Neuronal stem cell (in vitro differentiated cells): ENCODE data around the gene IQGAP3.

Source experiments
- DNase-seq: peaks from one replicate; pipeline ENCODE4 v3.0.0-alpha.2; 2013; ENCODE audit warnings: low spot score
- H2AFZ ChIP-seq: one replicate; pipeline ENCODE4 v1.6.1; 2013; ENCODE audit warnings: mild to moderate bottlenecking, low read length, inconsistent platforms
- H2AK5ac ChIP-seq: 2 replicates; pipeline ENCODE4 v1.6.1; 2013; ENCODE audit warnings: low read depth, mild to moderate bottlenecking, inconsistent platforms, low read length, moderate library complexity, mixed read lengths
- H2BK120ac ChIP-seq: 2 replicates; pipeline ENCODE4 v1.6.1; 2013; ENCODE audit warnings: low read depth, mild to moderate bottlenecking, inconsistent platforms, low read length, moderate library complexity, mixed read lengths
- H2BK12ac ChIP-seq: one replicate; pipeline ENCODE4 v1.6.1; 2013; ENCODE audit warnings: low read length, inconsistent platforms
- H2BK15ac ChIP-seq: 2 replicates; pipeline ENCODE4 v1.6.1; 2013; ENCODE audit warnings: mild to moderate bottlenecking, low read length, inconsistent platforms, mixed read lengths
- H2BK5ac ChIP-seq: one replicate; pipeline ENCODE4 v1.6.1; 2013; ENCODE audit warnings: inconsistent platforms, mild to moderate bottlenecking, low read length, moderate library complexity
- H3K14ac ChIP-seq: one replicate; pipeline ENCODE4 v1.6.1; 2013; ENCODE audit warnings: low read length, inconsistent platforms
- H3K18ac ChIP-seq: 2 replicates; pipeline ENCODE4 v1.6.1; 2013; ENCODE audit warnings: low read length, inconsistent platforms
- H3K23ac ChIP-seq: 2 replicates; pipeline ENCODE4 v1.6.1; 2013; ENCODE audit warnings: low read depth, mild to moderate bottlenecking, mixed read lengths, low read length, inconsistent platforms; ENCODE audit not compliant: poor library complexity
- H3K27ac ChIP-seq: replicated peaks from 3 replicates; pipeline ENCODE4 v1.5.1; 2013; ENCODE audit warnings: low read length, inconsistent platforms
- H3K27me3 ChIP-seq, 3 experiments: 2 replicates each; pipeline ENCODE4 v1.6.1; 2013; ENCODE audit warnings: low read length in 3 of 3, mild to moderate bottlenecking in 2 of 3, inconsistent platforms in 1 of 3, low read depth in 1 of 3, mixed read lengths in 1 of 3, moderate library complexity in 1 of 3; ENCODE audit not compliant: control insufficient read depth in 3 of 3, insufficient read depth in 3 of 3
- H3K36me3 ChIP-seq, 2 donors: replicated peaks in 1 of 2; 2 replicates each; pipeline ENCODE4 v1.6.1; 2013; ENCODE audit warnings: low read length in 2 of 2; ENCODE audit not compliant: control insufficient read depth in 2 of 2, insufficient read depth in 2 of 2
- H3K4ac ChIP-seq: 2 replicates; pipeline ENCODE4 v1.6.1; 2013; ENCODE audit warnings: inconsistent platforms, mild to moderate bottlenecking, low read length, moderate library complexity
- H3K4me1 ChIP-seq, 2 donors: 1 replicate in 1 of 2; 2 replicates in 1 of 2; pipeline ENCODE4 v1.6.1; 2013; ENCODE audit warnings: low read length in 2 of 2, low read depth in 1 of 2; ENCODE audit not compliant: control insufficient read depth in 2 of 2, insufficient read depth in 1 of 2
- H3K4me2 ChIP-seq: one replicate; pipeline ENCODE4 v1.6.1; 2013; ENCODE audit warnings: mild to moderate bottlenecking, low read length, inconsistent platforms; ENCODE audit not compliant: insufficient read depth, poor library complexity, severe bottlenecking
- H3K4me3 ChIP-seq, 2 donors: 2 replicates each; pipeline ENCODE4 v1.5.1; 2013; ENCODE audit warnings: low read length in 2 of 2, mild to moderate bottlenecking in 2 of 2, inconsistent platforms in 1 of 2, moderate library complexity in 1 of 2
- H3K79me1 ChIP-seq: one replicate; pipeline ENCODE4 v1.6.1; 2013; ENCODE audit warnings: low read depth, mild to moderate bottlenecking, inconsistent platforms, low read length, moderate library complexity
- H3K9ac ChIP-seq: one replicate; pipeline ENCODE4 v1.6.1; 2013; ENCODE audit warnings: mild to moderate bottlenecking, low read depth, low read length, inconsistent platforms; ENCODE audit not compliant: poor library complexity
- H3K9me3 ChIP-seq, 2 donors: replicated peaks in 1 of 2; 2 replicates each; pipeline versions ENCODE3 to v1.6.1; 2013; ENCODE audit warnings: low read length in 2 of 2, mild to moderate bottlenecking in 2 of 2, inconsistent platforms in 1 of 2, low read depth in 1 of 2, mixed read lengths in 1 of 2, moderate library complexity in 1 of 2; ENCODE audit not compliant: control insufficient read depth in 2 of 2, insufficient read depth in 1 of 2
- H4K8ac ChIP-seq: one replicate; pipeline ENCODE4 v1.6.1; 2013; ENCODE audit warnings: low read depth, mild to moderate bottlenecking, inconsistent platforms, low read length, moderate library complexity
- H4K91ac ChIP-seq: one replicate; pipeline ENCODE4 v1.6.1; 2013; ENCODE audit warnings: low read length, low read depth, mild to moderate bottlenecking, inconsistent platforms; ENCODE audit not compliant: poor library complexity
- WGBS, 2 donors: extraction: QIAGEN DNeasy Blood & Tissue Kit; methylation state at CpG; one replicate each; pipeline ENCODE4 v1.1.7; 2013; ENCODE audit warnings: missing lambda C conversion rate in 2 of 2, mixed read lengths in 1 of 2; ENCODE audit not compliant: insufficient read length in 2 of 2, insufficient replicate concordance in 1 of 2; ENCODE audit errors: extremely low coverage in 2 of 2; 5-methylcytosine and 5-hydroxymethylcytosine counted together

Gene IQGAP3

DNA sequence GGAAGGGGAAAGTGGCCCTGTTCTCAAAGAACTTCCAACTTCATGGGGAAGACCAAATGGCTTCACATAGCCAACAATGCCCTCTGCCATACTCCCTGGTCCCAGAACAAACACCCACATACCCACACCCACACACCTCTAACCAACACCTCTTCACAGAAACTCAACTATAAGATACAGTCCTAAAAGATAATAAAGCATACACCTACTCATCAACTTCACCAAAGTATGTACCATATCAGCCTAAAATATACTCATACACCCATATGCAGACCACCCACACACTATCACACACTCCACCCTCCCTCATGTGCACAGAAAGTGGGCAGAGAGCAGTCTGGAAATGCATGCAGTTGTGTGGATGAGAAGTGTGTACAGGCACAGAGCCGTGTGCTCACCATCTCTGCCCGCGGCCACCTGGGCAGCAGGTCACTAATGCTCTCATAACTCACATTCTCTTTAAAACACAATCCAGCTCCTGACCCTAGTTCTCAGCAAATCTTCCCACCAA is 27.7 kb downstream of the IQGAP3 start:
- Histone ChIP-seq H3K4me1 (no peaks in the 10 kb centered on the region), H3K23ac (no peak overlapping the region), H2BK5ac (no peak overlapping the region), H2BK12ac (no peak overlapping the region), H3K14ac (no peak overlapping the region), H3K36me3 (peaks cover 47 to 98% of the 10 kb centered on the region in 2 donors), H3K18ac (no peak overlapping the region), H2AFZ (no peak overlapping the region), H2BK120ac (no peak overlapping the region), H4K91ac (no peak overlapping the region), H2AK5ac (no peak overlapping the region), H3K9ac (no peak overlapping the region), H3K79me1 (no peaks in the 10 kb centered on the region), H3K27ac (no peak overlapping the region), H4K8ac (no peak overlapping the region), H3K27me3 (no peaks in the 10 kb centered on the region), H3K9me3 (no peaks in the 10 kb centered on the region), H2BK15ac (no peak overlapping the region), H3K4me2 (no peak overlapping the region), H3K4ac (no peak overlapping the region), H3K4me3 (no peak overlapping the region)
- no peak for DNase-seq
- WGBS, 2 donors: no CpG with 5 or more reads among the region's 3 CpGs

DNA sequence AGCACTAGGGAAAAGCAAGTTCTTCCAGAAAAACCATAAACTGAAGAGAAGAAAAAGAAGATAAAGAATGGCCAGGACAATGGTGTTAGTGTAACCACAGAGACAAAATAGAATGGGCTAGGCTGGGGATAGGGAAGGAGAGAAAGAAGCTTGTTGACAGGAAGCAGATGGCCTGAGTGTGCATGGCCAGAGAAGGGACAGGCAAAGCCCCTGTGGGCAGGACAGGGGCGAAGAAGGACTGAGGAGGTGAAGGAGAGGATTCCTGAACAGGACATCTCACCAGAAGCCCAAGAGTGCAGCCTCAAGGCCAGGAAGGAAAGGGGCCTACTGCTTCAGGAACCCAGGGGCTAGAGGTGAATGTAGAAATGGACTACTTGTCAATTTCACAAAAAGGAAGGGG is 29.3 kb downstream of the IQGAP3 start:
- no peak overlapping the region for H3K14ac ChIP-seq
- H3K27me3 ChIP-seq: no peaks in the 10 kb centered on the region
- H3K4me2 ChIP-seq: no peak overlapping the region
- no peak for DNase-seq
- no peak overlapping the region for H4K91ac ChIP-seq
- no peak overlapping the region for H2AFZ ChIP-seq
- no peak overlapping the region for H4K8ac ChIP-seq
- H3K27ac ChIP-seq: no peak overlapping the region
- no peaks in the 10 kb centered on the region for H3K4me1 ChIP-seq
- H3K36me3 ChIP-seq: peaks cover 52 to 99% of the 10 kb centered on the region in 2 donors
- H3K4ac ChIP-seq: no peak overlapping the region
- H3K9me3 ChIP-seq: no peaks in the 10 kb centered on the region
- WGBS, 2 donors: no CpG with 5 or more reads among the region's 1 CpG
- no peak overlapping the region for H2BK5ac ChIP-seq
- H3K23ac ChIP-seq: no peak overlapping the region
- no peak overlapping the region for H2BK120ac ChIP-seq
- H2BK12ac ChIP-seq: no peak overlapping the region
- H3K79me1 ChIP-seq: no peaks in the 10 kb centered on the region
- no peak overlapping the region for H3K18ac ChIP-seq
- H3K9ac ChIP-seq: no peak overlapping the region
- no peak overlapping the region for H2AK5ac ChIP-seq
- peak overlapping the region in 1 of 2 donors; percentile 4 for H3K4me3 ChIP-seq
- no peak overlapping the region for H2BK15ac ChIP-seq

DNA sequence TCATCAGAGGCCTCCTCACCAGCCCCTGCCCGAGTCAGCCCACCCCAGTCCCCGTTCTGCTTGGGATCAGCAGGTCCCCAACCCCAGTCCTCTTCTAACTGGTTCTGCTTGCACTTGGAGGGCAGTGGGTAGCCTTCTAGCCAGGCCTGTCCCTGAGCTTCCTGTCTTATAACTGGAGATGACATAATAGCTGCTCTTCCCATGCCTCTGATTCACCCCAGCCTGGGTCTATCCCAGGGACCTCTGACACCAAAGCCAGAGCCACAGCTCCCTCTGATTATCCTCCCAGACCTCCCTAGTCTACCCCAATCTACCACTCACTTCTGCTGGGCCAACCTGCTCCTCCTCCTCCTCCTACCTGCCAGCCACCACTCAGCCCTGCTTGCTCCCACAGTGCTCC is 31.4 kb downstream of the IQGAP3 start:
- Histone ChIP-seq H3K4me2 (no peak overlapping the region), H3K4me3 (no peak overlapping the region), H2AK5ac (no peak overlapping the region), H2BK15ac (no peak overlapping the region), H3K4me1 (no peaks in the 10 kb centered on the region), H4K8ac (no peak overlapping the region), H3K27me3 (no peaks in the 10 kb centered on the region), H3K4ac (no peak overlapping the region), H2BK120ac (no peak overlapping the region), H3K18ac (no peak overlapping the region), H2AFZ (no peak overlapping the region), H2BK12ac (no peak overlapping the region), H3K36me3 (peaks cover 46 to 97% of the 10 kb centered on the region in 2 donors), H4K91ac (no peak overlapping the region), H3K9ac (no peak overlapping the region), H3K27ac (no peak overlapping the region), H3K23ac (no peak overlapping the region), H3K9me3 (no peaks in the 10 kb centered on the region), H3K79me1 (no peaks in the 10 kb centered on the region), H2BK5ac (no peak overlapping the region), H3K14ac (no peak overlapping the region)
- WGBS, 2 donors: no CpG with 5 or more reads among the region's 2 CpGs
- no peak for DNase-seq

DNA sequence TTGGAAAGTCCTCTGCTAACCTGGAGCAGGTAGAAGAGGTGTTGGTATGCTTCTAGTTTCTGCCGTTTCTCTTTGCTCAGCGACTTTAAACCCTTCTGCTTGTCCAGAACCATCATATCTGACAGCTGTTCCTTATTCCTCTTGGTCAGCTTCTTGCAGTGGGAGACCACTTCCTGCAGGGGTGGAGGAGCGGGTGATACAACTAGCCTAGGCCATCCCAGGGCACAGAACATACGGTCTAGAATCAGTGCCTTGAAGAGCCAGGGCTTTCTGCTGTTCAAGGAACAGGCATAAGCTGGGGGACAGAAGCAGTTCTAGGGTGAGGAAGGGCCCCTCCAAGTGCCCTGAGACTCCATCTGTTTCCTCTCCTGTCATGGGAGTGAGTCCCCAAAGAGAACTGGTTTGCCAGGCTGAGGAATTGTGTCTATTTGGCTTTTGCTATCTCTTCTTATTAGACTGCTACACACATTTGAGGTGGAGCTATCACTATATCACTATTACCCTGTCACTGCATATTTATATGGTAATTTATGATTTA is 32.5 kb downstream of the IQGAP3 start:
- Histone ChIP-seq H3K14ac (no peak overlapping the region), H3K36me3 (peaks cover 48 to 97% of the 10 kb centered on the region in 2 donors), H2AFZ (no peak overlapping the region), H2BK15ac (no peak overlapping the region), H3K4me1 (no peaks in the 10 kb centered on the region), H3K18ac (no peak overlapping the region), H4K91ac (no peak overlapping the region), H2BK12ac (no peak overlapping the region), H3K9me3 (no peaks in the 10 kb centered on the region), H2BK120ac (no peak overlapping the region), H3K79me1 (no peaks in the 10 kb centered on the region), H3K9ac (no peak overlapping the region), H2BK5ac (no peak overlapping the region), H3K27ac (no peak overlapping the region), H4K8ac (no peak overlapping the region), H3K4ac (no peak overlapping the region), H3K4me2 (no peak overlapping the region), H3K4me3 (no peak overlapping the region), H3K23ac (no peak overlapping the region), H2AK5ac (no peak overlapping the region), H3K27me3 (no peaks in the 10 kb centered on the region)
- DNase-seq: no peak
- no CpG with 5 or more reads among the region's 4 CpGs for WGBS, 2 donors
